Gastrocnemius medialis (tissue), 4 donors: ENCODE results near the gene SYT10. TPM values are rescaled to one million over a fixed set of nuclear protein-coding genes. Genes with fewer than 3 reads are reported as not detected.

Source experiments
- ATAC-seq, 2 donors: fragments of 150-250 bp; one replicate each; pipeline ENCODE4 v1.9.1; 2016
- DNase-seq, 2 donors: peaks; one replicate each; pipeline ENCODE4 v3.0.0-alpha.2; 2019
- H3K27ac ChIP-seq, 4 donors: fragments of 200-600 bp; sonication (generic); 1 replicate in 1 of 4; 2 replicates in 3 of 4; pipeline ENCODE4 v1.5.1; 2016 to 2018; ENCODE audit warnings: mild to moderate bottlenecking in 2 of 4, moderate library complexity in 1 of 4
- H3K27me3 ChIP-seq, 3 donors: fragments of 200-600 bp; sonication (generic) in 2 of 3; 1 replicate in 1 of 3; 2 replicates in 2 of 3; pipeline versions ENCODE4 v1.5.1 to v1.6.0; 2016 to 2019; ENCODE audit warnings: mild to moderate bottlenecking in 1 of 3, moderate library complexity in 1 of 3
- H3K36me3 ChIP-seq, 2 donors: fragments of 200-600 bp; sonication (generic) in 1 of 2; one replicate each; pipeline ENCODE4 v1.5.1; 2017 to 2018
- H3K4me1 ChIP-seq, 2 donors: fragments of 200-600 bp; sonication (generic) in 1 of 2; one replicate each; pipeline ENCODE4 v1.5.1; 2016 to 2017; ENCODE audit warnings: mild to moderate bottlenecking in 2 of 2
- H3K4me3 ChIP-seq, 4 donors: fragments of 200-600 bp; sonication (generic) in 3 of 4; 1 replicate in 1 of 4; 2 replicates in 3 of 4; pipeline ENCODE4 v1.5.1; 2016 to 2019; ENCODE audit warnings: mild to moderate bottlenecking in 2 of 4
- H3K9me3 ChIP-seq, 3 donors: fragments of 200-600 bp; sonication (generic) in 2 of 3; 1 replicate in 1 of 3; 2 replicates in 2 of 3; pipeline ENCODE4 v1.5.1; 2016 to 2019
- CTCF ChIP-seq, 5 experiments: fragments of 450-650 bp in 3 of 5; fragments of 200-600 bp in 2 of 5; sonication (generic) in 2 of 5; IDR thresholded peaks in 4 of 5; conservative IDR thresholded peaks in 1 of 5; 1 replicate in 4 of 5; 2 replicates in 1 of 5; pipeline ENCODE4 v1.5.1; 2016 to 2019; ENCODE audit warnings: antibody characterized with exemption in 5 of 5, mild to moderate bottlenecking in 3 of 5, moderate library complexity in 3 of 5
- POLR2A ChIP-seq, 2 donors: fragments of 450-650 bp; IDR thresholded peaks; one replicate each; pipeline ENCODE4 v1.6.1; 2017; ENCODE audit warnings: antibody characterized with exemption in 2 of 2, mild to moderate bottlenecking in 2 of 2, moderate library complexity in 2 of 2
- in situ Hi-C, 4 donors: fragments of 200-750 bp; cut with MboI; loops; one replicate each; pipeline versions ENCODE4 v1.15.0 to v1.8.0; 2017; ENCODE audit warnings: low sequenced_read_pairs in 4 of 4
- intact Hi-C: fragments of 100-400 bp; cut with DNase I; formaldehyde crosslinking; loops from one replicate; pipeline ENCODE4 v1.15.1; 2023; ENCODE audit warnings: low total_unique reads
- total RNA-seq, 4 donors: library from RNA; depleted of rRNA; stranded (reverse); fragments of >200 nt; gene quantifications; one replicate each; pipeline versions ENCODE4 v1.1.0 to v1.2.3, GENCODE V29; 2016

SYT10 gene
- total RNA-seq, 4 donors from 2014 or later = not detected

GRCh38 chr12:33476058-33476457, 36.4 kb upstream of the SYT10 start:
- H3K9me3 ChIP-seq = no peaks in the 10 kb centered on the region
- ATAC-seq (no peak), DNase-seq (no peak)
- no peaks in the 10 kb centered on the region for H3K36me3 ChIP-seq
- no peaks in the 10 kb centered on the region for H3K27me3 ChIP-seq
- H3K27ac ChIP-seq = no peak overlapping the region
- in situ Hi-C loops = no loop called here
- no peaks in the 10 kb centered on the region for H3K4me1 ChIP-seq
- intact Hi-C loops = no loop called here
- H3K4me3 ChIP-seq = no peak overlapping the region
- no peak for TF ChIP-seq POLR2A (IDR thresholded peaks at IDR 0.05)
- TF ChIP-seq CTCF (IDR thresholded peaks at IDR 0.05 in 4 of 5, conservative IDR thresholded peaks at IDR 0.05 in 1 of 5) = no peak

GRCh38 chr12:33472299-33472698, 32.7 kb upstream of the SYT10 start:
- intact Hi-C loops (no loop called here), in situ Hi-C loops (loop anchor here in 1 of 4 donors (25.0 kb wide), 1 partner anchor 110 kb away; no protein-coding TSS in a partner anchor)
- TF ChIP-seq CTCF (IDR thresholded peaks at IDR 0.05 in 4 of 5, conservative IDR thresholded peaks at IDR 0.05 in 1 of 5) = no peak
- TF ChIP-seq POLR2A (IDR thresholded peaks at IDR 0.05) = no peak
- ATAC-seq = no peak
- H3K4me1 ChIP-seq = no peaks in the 10 kb centered on the region
- no peaks in the 10 kb centered on the region for H3K36me3 ChIP-seq
- no peak overlapping the region for H3K4me3 ChIP-seq
- H3K27ac ChIP-seq = no peak overlapping the region
- H3K27me3 ChIP-seq = no peaks in the 10 kb centered on the region
- no peaks in the 10 kb centered on the region for H3K9me3 ChIP-seq
- no peak for DNase-seq

GRCh38 chr12:33455096-33455495, 15.5 kb upstream of the SYT10 start:
- TF ChIP-seq POLR2A (IDR thresholded peaks at IDR 0.05) (no peak), CTCF (IDR thresholded peaks at IDR 0.05 in 4 of 5, conservative IDR thresholded peaks at IDR 0.05 in 1 of 5) (no peak)
- Histone ChIP-seq H3K27me3 (no peaks in the 10 kb centered on the region), H3K9me3 (no peaks in the 10 kb centered on the region), H3K4me1 (no peaks in the 10 kb centered on the region), H3K4me3 (no peak overlapping the region), H3K36me3 (no peaks in the 10 kb centered on the region), H3K27ac (no peak overlapping the region)
- in situ Hi-C loops = loop anchor here in 1 of 4 donors (25.0 kb wide), 1 partner anchor 93 kb away; no protein-coding TSS in a partner anchor
- DNase-seq = no peak
- intact Hi-C loops = no loop called here
- no peak for ATAC-seq

- DNase-seq (no peak), ATAC-seq (no peak)
- Histone ChIP-seq H3K9me3 (no peaks in the 10 kb centered on the region), H3K27ac (no peak overlapping the region), H3K4me3 (no peak overlapping the region), H3K4me1 (no peaks in the 10 kb centered on the region), H3K27me3 (no peaks in the 10 kb centered on the region), H3K36me3 (no peaks in the 10 kb centered on the region)
- intact Hi-C loops (no loop called here), in situ Hi-C loops (loop anchor here in 1 of 4 donors (25.0 kb wide), 1 partner anchor 88 kb away; no protein-coding TSS in a partner anchor)
- TF ChIP-seq CTCF (IDR thresholded peaks at IDR 0.05 in 4 of 5, conservative IDR thresholded peaks at IDR 0.05 in 1 of 5) (no peak), POLR2A (IDR thresholded peaks at IDR 0.05) (no peak)
Measured at GRCh38 chr12:33450480-33450879, 10.9 kb upstream of the SYT10 start.

GRCh38 chr12:33440477-33440876, 858 bp upstream of the SYT10 start:
- H3K4me1 ChIP-seq = peaks cover 0 to 5% of the 10 kb centered on the region in 2 donors
- peaks cover 15 to 37% (median 22%) of the 10 kb centered on the region in 3 donors for H3K27me3 ChIP-seq
- in situ Hi-C loops (no loop called here), intact Hi-C loops (no loop called here)
- ATAC-seq = no peak
- DNase-seq = no peak
- H3K27ac ChIP-seq = no peak overlapping the region
- no peak for TF ChIP-seq POLR2A (IDR thresholded peaks at IDR 0.05)
- no peak for TF ChIP-seq CTCF (IDR thresholded peaks at IDR 0.05 in 4 of 5, conservative IDR thresholded peaks at IDR 0.05 in 1 of 5)
- no peaks in the 10 kb centered on the region for H3K9me3 ChIP-seq
- no peaks in the 10 kb centered on the region for H3K36me3 ChIP-seq
- no peak overlapping the region for H3K4me3 ChIP-seq
